Activated naive CD4-positive, alpha-beta T cell treated with Interleukin-2 at 50 U/mL for 16 hours (primary cell): Measurements from ENCODE around the gene PLIN5.
A peak's percentile ranks its signal among the peaks of the same experiment; 100 is the strongest.
"Not testable (repeated sequence)": the region's sequence is repeated elsewhere in the genome, so short reads cannot be mapped to it uniquely, and the experiment has no call there.

ENCODE experiments used
- DNase-seq: peaks from one replicate; pipeline ENCODE4 v3.0.0-alpha.2; 2020

Gene PLIN5

GRCh38 chr19:4542896-4543841 is 8.1 kb upstream of the PLIN5 start:
- DNase-seq = no peak

DNA sequence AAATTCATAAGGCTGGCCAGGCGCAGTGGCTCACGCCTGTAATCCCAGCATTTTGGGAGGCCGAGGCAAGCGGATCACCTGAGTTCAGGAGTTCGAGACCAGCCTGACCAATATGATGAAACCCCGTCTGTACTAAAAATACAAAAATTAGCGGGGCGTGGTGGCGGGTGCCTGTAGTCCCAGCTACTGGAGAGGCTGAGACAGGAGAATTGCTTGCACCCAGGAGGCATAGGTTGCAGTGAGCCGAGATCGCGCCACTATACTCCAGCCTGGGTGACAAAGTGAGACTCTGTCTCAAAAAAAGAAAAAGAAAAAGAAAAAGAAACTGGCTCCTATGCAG is 6.8 kb upstream of the PLIN5 start:
- DNase-seq = not testable (repeated sequence)

DNA sequence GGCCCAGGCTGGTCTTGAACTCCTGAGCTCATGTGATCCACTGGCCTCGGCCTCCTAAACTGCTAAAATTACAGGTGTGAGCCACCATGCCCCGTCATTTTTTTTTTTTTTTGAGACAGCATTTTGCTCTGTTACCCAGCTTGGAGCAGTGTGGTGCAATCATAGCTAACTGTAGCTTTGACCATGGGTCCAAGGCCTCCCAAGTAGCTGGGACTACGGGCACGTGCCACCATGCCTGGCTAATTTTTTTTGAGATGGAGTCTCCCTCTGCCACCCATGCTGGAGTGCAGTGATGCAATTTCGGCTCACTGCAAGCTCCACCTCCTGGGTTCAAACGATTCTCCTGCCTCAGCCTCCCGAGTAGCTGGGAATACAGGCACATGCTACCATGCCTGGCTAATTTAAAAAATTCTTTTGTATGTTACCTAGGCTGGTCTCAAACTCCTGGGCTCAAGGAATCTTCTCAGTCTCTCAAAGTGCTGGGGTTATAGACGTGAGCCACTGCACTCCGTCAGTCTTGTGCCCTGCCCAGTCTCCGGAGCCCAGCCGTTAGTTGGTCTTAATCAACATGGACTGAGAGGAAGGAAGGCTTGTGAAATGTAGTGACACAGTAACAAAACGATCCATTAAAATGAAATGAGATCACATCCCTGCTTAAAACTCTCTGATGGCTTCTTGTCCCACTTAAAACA is 6.2 kb upstream of the PLIN5 start:
- no peak for DNase-seq

DNA sequence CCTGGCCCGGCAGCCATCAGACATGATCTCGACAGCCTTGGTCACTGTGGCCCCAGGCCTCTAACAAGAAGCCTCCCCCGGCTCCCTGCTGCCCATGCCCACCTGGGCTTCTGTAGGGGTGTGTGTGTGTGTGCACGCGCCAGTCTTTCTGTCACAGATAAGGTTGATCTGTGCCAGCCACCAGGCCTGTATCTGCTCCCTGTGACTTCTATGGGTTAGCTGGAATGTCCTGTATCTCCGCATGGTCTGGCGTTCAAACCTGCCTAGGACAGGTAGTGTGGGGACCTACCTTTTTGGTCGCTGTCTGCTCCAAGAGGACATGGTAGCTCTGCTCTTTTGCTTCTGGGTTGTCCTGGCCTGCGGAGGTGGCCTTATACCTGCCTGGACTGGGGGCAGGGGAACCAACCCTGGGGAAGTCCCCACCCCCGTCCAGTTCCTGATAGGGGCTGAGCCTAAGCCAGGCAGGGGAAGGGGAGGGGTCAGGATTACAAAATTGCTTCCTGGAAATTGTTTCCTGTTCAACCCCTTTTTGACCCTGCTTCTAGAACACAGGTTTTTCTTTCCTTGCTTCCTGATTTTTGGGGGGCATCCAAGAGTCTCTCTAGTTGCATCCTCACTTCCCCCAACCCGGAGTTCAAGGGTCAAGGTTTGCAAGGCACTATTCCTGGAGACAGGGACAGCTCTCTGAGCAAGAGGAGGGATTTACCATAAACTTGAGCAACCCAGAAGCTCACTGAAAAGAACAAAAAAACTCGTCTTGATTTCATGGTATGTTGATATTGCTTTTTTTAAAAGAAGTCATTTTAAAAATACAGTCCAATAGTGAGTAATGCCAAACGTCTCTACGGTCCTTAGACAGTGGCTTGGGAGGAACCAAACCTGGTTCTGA is 4.9 kb upstream of the PLIN5 start, which contains the start of gene LRG1:
Gene LRG1 (minus strand): TSS at position 344 of the 889 bp plus-strand sequence. CDS start 23 bp downstream, at position 321.
- peak; percentile 11 for DNase-seq

GRCh38 chr19:4539169-4539692 is 4.2 kb upstream of the PLIN5 start:
- DNase-seq = no peak

GRCh38 chr19:4538601-4538954 is 3.6 kb upstream of the PLIN5 start:
- DNase-seq = no peak

DNA sequence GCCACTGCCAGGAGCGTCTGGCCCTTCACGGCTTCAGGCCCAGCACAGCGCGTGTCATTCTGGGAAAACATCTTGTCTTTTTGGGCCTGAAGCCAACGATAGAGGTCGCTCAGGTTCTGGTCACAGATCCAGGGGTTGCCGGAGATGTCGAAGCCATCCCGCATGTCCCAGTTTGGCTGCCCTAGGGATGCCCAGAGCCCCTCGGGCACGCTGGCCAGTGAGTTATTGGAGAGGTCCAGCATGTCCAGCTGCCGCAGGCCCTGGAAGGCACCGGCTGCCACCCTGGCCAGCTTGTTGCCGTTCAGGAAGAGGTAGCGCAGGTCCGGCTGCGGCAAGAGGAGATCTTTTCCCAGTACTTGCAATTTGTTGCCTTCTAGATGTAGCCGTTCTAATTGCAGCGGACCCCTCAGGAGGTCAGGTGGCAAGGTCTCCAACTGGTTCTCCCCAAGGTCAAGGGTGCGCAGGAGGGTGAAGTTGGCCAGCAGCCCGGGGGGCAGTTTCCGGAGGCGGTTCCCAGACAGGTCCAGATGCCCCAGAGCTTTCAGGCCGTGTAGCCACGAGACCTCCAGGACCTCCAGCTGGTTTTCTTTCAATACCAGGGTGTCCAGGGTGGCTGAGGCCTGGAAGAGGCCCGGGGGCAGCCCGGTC is 3.1 kb upstream of the PLIN5 start:
- DNase-seq = no peak

GRCh38 chr19:4536798-4537197 is 1.8 kb upstream of the PLIN5 start:
- no peak for DNase-seq

GRCh38 chr19:4533835-4534424 is 1.1 kb downstream of the PLIN5 start:
- DNase-seq = no peak

DNA sequence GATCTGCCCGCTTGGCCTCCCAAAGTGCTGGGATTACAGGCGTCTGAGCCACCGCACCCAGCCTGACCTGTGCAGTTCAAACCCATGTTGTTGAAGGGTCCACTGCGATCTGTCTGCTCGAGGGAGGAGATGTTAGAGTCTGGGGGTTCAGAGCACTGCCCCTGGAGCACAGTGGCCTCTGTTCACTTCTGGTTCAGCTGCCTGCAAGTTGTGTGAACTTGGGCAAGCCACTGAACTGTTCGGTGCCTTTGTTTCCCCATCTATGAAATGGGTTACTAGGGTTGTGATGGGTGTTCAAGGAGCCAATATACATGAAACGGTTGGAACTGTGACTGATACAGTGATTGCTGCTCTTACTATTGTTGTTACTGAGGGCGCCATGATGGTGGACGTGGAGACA is 1.7 kb downstream of the PLIN5 start:
- no peak for DNase-seq

DNA sequence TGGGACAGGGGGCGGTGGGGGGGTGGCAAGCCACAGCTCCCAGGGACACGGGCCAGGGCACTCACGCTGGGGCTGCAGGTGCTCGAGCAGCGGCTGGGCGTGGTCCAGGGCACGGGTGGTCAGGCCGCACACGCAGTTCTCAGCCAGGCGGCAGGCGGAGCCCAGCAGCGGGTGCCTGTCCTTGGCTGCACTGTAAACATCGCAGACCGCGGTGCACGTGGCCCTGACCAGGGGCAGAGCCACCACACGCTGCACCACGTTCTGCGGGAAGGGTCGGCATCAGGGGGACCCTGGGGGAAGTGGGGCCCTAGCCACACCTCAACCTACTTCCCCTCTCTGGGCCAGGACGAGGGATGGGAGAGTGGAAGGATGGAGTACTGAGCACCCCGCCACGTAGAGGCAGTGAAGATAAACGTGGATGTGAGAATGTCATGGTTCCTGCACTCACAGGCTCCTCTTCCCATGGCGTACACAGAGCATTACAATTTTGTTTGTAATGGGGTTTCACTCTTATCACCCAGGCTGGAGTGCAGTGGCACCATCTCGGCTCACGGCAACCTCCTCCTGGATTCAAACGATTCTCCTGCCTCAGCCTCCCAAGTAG is 3.4 kb downstream of the PLIN5 start:
- no peak for DNase-seq

GRCh38 chr19:4529924-4530522 is 5.0 kb downstream of the PLIN5 start:
- DNase-seq = no peak

DNA sequence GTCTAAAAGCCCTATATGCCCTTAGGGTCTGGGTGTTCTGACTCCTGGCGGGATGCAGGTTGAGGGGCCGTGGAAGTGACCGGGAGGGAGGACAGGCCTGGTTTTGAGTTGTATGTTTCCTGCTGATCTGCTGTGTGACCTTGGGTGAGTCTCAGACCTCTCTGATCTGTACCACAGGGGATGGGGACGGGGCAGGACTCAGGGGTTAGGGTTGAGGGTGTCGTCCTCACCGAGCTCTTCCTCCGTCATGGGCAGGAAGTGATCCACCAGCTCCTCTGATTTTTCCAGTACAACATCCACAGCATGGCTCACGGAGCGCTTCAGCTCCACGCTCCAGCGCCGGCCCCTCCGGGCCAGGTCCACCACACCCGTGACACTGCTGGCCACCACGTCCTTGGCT is 6.2 kb downstream of the PLIN5 start:
- no peak for DNase-seq

GRCh38 chr19:4527377-4527776 is 7.6 kb downstream of the PLIN5 start:
- DNase-seq = not testable (repeated sequence)

GRCh38 chr19:4525563-4526002 is 9.4 kb downstream of the PLIN5 start:
- DNase-seq = no peak

DNA sequence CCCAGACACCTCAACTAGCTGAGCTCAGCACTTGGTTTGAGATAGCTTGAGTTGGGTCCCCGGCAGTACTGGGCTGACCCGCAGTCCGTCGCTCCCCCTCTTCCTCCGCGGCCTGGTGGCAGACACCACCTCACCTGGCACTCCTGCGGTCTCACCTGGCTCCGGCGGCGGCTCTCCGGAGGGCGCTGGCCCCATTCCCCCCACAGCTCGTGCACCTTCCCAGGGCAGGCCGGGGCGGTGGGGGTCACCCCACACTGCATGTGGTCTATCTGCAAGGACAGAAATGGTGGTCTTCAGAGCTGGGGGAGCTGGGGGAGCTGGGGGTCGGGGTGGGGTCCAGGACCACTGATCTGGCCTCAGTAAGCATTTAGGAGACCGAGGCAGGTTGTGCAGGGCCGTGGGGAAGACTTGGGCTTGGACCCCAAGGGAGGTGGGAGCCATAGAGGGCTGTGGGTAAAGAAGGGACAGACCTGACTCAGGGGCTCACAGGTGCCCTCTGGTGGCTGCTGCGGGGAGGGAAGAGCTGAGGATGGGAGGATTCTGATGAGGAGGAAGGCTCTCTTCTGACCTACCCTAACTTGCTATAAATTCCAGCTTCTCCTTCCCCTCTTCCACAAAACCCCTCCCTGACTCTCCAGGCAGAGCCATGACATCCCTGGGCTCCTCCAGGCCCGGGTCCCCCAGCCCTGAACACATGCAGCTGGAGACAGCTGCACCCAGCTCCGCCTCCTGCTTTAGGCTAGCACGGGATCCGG is 10.0 kb downstream of the PLIN5 start:
- peak; percentile 70 for DNase-seq

- peak; percentile 25 for DNase-seq
Observed at GRCh38 chr19:4523306-4524110, 11.5 kb downstream of the PLIN5 start.

DNA sequence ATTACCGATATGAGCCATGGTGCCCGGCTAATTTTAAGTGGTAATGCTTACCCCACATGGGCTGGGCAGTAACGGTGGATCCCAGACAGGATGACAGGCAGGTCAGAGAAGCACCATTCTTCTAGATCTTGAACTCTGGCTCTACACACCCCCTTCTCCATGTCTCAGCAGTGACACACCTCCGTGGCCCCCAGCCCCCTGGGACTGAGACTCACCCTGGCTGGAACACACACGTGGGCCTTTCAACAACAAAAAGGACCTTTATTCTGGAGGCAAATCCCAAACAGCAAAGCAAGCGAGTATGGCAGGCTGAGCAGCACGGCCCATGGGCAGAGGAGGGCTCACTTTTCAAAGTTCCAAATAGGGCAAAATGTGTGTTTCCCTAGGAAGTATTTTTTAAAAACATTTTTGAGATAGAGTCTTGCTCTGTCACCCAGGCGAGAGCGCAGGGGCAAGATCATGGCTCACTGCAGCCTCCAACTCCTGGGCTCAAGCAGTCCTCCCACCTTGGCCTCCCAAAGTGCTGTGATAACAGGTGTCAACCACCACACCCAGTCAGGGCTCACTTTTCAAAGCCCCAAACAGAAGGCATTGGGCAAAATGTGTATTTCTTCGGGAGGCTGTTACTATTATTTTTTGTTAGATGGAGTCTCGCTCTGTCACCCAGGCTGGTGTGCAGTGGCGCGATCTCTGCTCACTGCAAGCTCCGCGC is 12.6 kb downstream of the PLIN5 start:
- no peak for DNase-seq

- DNase-seq = no peak
Observed at GRCh38 chr19:4521888-4522242, 13.2 kb downstream of the PLIN5 start.
